Measurements from ENCODE around the gene GALNT10. TPM values are rescaled to one million over a fixed set of nuclear protein-coding genes. Genes with fewer than 3 reads are reported as not detected.

The GALNT10 gene
- total and polyA plus RNA-seq, 9 of the 15 experiments (the other 6 are each of a cell fraction or from before 2014, with no cell fraction given), result 4.6 to 37.1 (median 13.3) TPM

GRCh38 chr5:154388842-154389241 is 198.3 kb downstream of the GALNT10 start:
- in situ Hi-C loops (cut with MboI), result no loop called here
- FAIRE-seq, result peak; percentile 80
- TF ChIP-seq TEAD4 (IDR thresholded peaks at IDR 0.05; ENCODE audit: low read length) (peak; percentile 15; the same call in 1 of the 2 replicates), TEAD4 (CRISPR knock-in tag; IDR thresholded peaks at IDR 0.05; ENCODE audit: borderline replicate concordance) (no peak), ARID1B (IDR thresholded peaks at IDR 0.05) (peak; percentile 61), SIN3A (IDR thresholded peaks at IDR 0.05; ENCODE audit: borderline replicate concordance in 2 of 2, control insufficient read depth in 1 of 2, low read depth in 2 of 2, low read length in 2 of 2) (no peak), EHMT2 (IDR thresholded peaks at IDR 0.05) (0 out of 2 replicates have a peak, but pooled peaks have one; percentile 37), CBFA2T2 (conservative IDR thresholded peaks at IDR 0.05) (peak; percentile 36), CBFA2T3 (IDR thresholded peaks at IDR 0.05) (peak; percentile 72), EP300 (IDR thresholded peaks at IDR 0.05; ENCODE audit: low read length) (peak; percentile 19; the same call in 1 of the 2 replicates), DPF2 (IDR thresholded peaks at IDR 0.05) (peak; percentile 62), FOXK2 (conservative IDR thresholded peaks at IDR 0.05 in 1 of 2, IDR thresholded peaks at IDR 0.05 in 1 of 2; ENCODE audit: low read depth in 2 of 2) (0 out of 4 replicates have a peak, but pooled peaks of 1 of the 2 experiments have one; percentile 15), HDAC1 (IDR thresholded peaks at IDR 0.05) (0 out of 4 replicates have a peak, but pooled peaks of 1 of the 2 experiments have one; percentile 25), SRSF3 (IDR thresholded peaks at IDR 0.05; ENCODE audit: insufficient read depth, low read length) (no peak), MTA2 (IDR thresholded peaks at IDR 0.05; ENCODE audit: low read depth) (0 out of 2 replicates have a peak, but pooled peaks have one; percentile 14), TCF3 (CRISPR knock-in tag; IDR thresholded peaks at IDR 0.05) (peak; percentile 41; the same call in 1 of the 2 replicates), ZBTB7A (IDR thresholded peaks at IDR 0.05; ENCODE audit: borderline replicate concordance, control insufficient read depth, low read depth, low read length) (peak; percentile 38; the same call in 1 of the 2 replicates), JUND (IDR thresholded peaks at IDR 0.05; ENCODE audit: borderline replicate concordance, low read depth, low read length) (0 out of 2 replicates have a peak, but pooled peaks have one; percentile 19), JUND (tag; IDR thresholded peaks at IDR 0.05; ENCODE audit: borderline replicate concordance, low read depth, low read length) (no peak; the same call in 2 of the 3 replicates), PRMT5 (CRISPR knock-in tag; IDR thresholded peaks at IDR 0.05) (no peak), TAL1 (IDR thresholded peaks at IDR 0.05) (peak; percentile 26; the same call in 1 of the 2 replicates), ZKSCAN3 (CRISPR knock-in tag; IDR thresholded peaks at IDR 0.05) (no peak), SMARCA4 (IDR thresholded peaks at IDR 0.05) (peak; percentile 62)
- TF ChIP-seq, protein P1, sequence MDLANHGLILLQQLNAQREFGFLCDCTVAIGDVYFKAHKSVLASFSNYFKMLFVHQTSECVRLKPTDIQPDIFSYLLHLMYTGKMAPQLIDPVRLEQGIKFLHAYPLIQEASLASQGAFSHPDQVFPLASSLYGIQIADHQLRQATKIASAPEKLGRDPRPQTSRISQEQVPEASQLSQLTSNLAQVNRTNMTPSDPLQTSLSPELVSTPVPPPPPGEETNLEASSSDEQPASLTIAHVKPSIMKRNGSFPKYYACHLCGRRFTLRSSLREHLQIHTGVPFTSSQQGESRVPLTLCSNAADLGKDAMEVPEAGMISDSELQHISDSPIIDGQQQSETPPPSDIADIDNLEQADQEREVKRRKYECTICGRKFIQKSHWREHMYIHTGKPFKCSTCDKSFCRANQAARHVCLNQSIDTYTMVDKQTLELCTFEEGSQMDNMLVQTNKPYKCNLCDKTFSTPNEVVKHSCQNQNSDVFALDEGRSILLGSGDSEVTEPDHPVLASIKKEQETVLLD (IDR thresholded peaks at IDR 0.05), result 0 out of 2 replicates have a peak, but pooled peaks have one; percentile 36

More at GRCh38 chr5:154388842-154389241, 198.3 kb downstream of the GALNT10 start:
- POLR2A ChIA-PET, result interaction anchor here (1.2 kb wide), 1 partner anchor 9 kb away, joined by 4 read pairs; no protein-coding TSS in a partner anchor
- 15% methylated on average over 1 of the region's 2 CpGs for WGBS (ENCODE audit: insufficient coverage, low coverage, missing lambda C conversion rate)
- H3K4me2 ChIP-seq (ENCODE audit: insufficient read depth, low read length), result peak overlapping the region; percentile 11; the same call in 1 of the 2 replicates
- no peaks in the 10 kb centered on the region for H3K9me3 ChIP-seq (replicated peaks; ENCODE audit: control insufficient read depth, insufficient read depth, low read depth, low read length)
- BruUV-seq (replicated peaks), result no TSS peak
- H3K36me3 ChIP-seq (ENCODE audit: control insufficient read depth, insufficient read depth, low read length), result peaks cover 19% of the 10 kb centered on the region; the same call in 2 of the 3 replicates
- H3K27me3 ChIP-seq (ENCODE audit: control insufficient read depth in 2 of 2, insufficient read depth in 2 of 2, low read length in 2 of 2), result no peaks in the 10 kb centered on the region
- peak overlapping the region in 1 of 2 experiments; percentile 6; a peak in 1 of 4 replicates for H3K9ac ChIP-seq (ENCODE audit: insufficient read depth in 1 of 2, low read depth in 2 of 2, low read length in 2 of 2)
- no peaks in the 10 kb centered on the region for H4K20me1 ChIP-seq (replicated peaks; ENCODE audit: control insufficient read depth, insufficient read depth, low read length)
- peak; percentile 82 for ATAC-seq
- peak; percentile 60 to 82 (median 66) for DNase-seq (ENCODE audit: extremely low read depth in 1 of 4, low spot score in 3 of 4)
- no peaks in the 10 kb centered on the region for H3K79me2 ChIP-seq (ENCODE audit: control insufficient read depth, insufficient read depth, low read length)
- 0 out of 2 replicates have a peak overlapping the region, but pooled peaks have one; percentile 19 for H2AFZ ChIP-seq (ENCODE audit: low read depth, low read length)
- peaks cover 6 to 13% of the 10 kb centered on the region in 2 experiments; a peak in 3 of 5 replicates for H3K4me1 ChIP-seq (replicated peaks in 1 of 2; ENCODE audit: control insufficient read depth in 2 of 2, insufficient read depth in 2 of 2, low read length in 2 of 2)
- intact Hi-C loops (cut with micrococcal nuclease), result no loop called here
- H3K4me3 ChIP-seq, result no peak overlapping the region
- CTCF ChIA-PET (ENCODE audit: low intra/inter-chr PET ratio), result no interaction called here
- H3K27ac ChIP-seq (ENCODE audit: extremely low read depth, low read depth, low read length), result no peak overlapping the region; the same call in 2 of the 3 replicates
- no peaks in the 10 kb centered on the region for H3K9me1 ChIP-seq (ENCODE audit: control insufficient read depth, insufficient read depth, low read length)

Measured in K562 (cell line).